ENCODE data around the gene MCRS1.

Gene MCRS1

DNA sequence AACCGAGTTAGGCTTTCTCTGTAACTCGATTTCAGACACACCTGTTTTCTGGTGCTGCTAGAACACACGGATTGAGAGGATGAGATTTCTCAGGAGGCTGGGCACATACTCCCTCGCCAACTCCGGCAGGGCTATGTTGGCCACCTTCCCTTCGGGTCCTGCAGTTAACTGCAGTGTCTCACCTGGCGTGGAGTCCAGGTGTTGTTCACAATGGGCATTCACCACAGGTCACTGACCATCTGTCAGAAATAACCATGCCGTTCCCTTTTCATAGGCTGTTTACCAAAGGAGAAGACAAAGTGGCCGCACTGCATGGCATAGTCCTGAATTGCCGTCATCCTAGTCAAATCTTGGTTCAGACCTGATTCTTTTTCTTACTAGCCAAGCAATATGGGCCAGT is 34.6 kb downstream of the MCRS1 start:
- TF ChIP-seq, protein P1, sequence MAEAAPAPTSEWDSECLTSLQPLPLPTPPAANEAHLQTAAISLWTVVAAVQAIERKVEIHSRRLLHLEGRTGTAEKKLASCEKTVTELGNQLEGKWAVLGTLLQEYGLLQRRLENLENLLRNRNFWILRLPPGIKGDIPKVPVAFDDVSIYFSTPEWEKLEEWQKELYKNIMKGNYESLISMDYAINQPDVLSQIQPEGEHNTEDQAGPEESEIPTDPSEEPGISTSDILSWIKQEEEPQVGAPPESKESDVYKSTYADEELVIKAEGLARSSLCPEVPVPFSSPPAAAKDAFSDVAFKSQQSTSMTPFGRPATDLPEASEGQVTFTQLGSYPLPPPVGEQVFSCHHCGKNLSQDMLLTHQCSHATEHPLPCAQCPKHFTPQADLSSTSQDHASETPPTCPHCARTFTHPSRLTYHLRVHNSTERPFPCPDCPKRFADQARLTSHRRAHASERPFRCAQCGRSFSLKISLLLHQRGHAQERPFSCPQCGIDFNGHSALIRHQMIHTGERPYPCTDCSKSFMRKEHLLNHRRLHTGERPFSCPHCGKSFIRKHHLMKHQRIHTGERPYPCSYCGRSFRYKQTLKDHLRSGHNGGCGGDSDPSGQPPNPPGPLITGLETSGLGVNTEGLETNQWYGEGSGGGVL (tag by site-specific recombination; IDR thresholded peaks at IDR 0.05): no peak
- Histone ChIP-seq H3K4me3 (ENCODE audit: low read depth, low read length) (no peak overlapping the region), H3K9me3 (ENCODE audit: control insufficient read depth, insufficient read depth, low read depth, low read length) (no peaks in the 10 kb centered on the region), H3K27ac (ENCODE audit: extremely low read depth, low read depth, low read length) (no peak overlapping the region), H3K4me1 (ENCODE audit: control insufficient read depth, insufficient read depth, low read length) (peaks cover 2% of the 10 kb centered on the region; the same call in 1 of the 2 replicates), H3K36me3 (ENCODE audit: control insufficient read depth in 2 of 2, insufficient read depth in 1 of 2, low read length in 2 of 2) (no peaks in the 10 kb centered on the region)
- ChIA-PET CTCF (interaction anchor here (3.5 kb wide), 1 partner anchor 175 kb away, joined by 19 read pairs; no protein-coding TSS in a partner anchor), POLR2A (interaction anchor here (0.7 to 1.2 kb wide), 2 partner anchors 21 to 166 kb away, joined by 4 read pairs; partner anchors contain the start of gene SPATS2)

DNA sequence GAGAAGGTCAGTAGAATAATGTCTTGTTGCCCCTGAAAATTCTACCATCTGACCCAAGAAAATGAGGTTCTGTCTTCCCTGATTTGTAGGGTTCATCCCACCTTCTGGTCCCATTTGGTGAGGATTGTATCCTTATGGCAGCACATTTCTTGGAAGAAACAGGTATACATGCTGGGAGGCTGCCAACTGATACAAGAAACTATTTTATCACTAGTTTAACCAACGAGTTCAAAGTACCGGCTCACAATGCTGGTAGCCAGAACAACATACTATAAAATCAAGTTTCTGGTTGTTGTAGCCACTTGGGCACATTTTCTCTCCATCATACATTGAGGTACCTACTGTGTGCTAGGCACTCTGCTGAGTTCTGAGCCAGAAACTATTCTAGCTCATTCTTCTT is 36.2 kb downstream of the MCRS1 start:
- H3K4me3 ChIP-seq (ENCODE audit: low read depth, low read length): no peak overlapping the region
- ChIA-PET POLR2A (interaction anchor here (0.6 to 1.2 kb wide), 2 partner anchors 165 to 573 kb away, joined by 3 to 4 read pairs; partner anchors contain the start of gene SPATS2), CTCF (interaction anchor here (0.6 to 3.5 kb wide), 6 partner anchors 13 to 622 kb away, joined by 3 to 19 read pairs (median 4); no protein-coding TSS in a partner anchor)
- peaks cover 0 to 8% of the 10 kb centered on the region in 2 experiments; a peak in 1 of 3 replicates for H3K36me3 ChIP-seq (ENCODE audit: control insufficient read depth in 2 of 2, insufficient read depth in 1 of 2, low read length in 2 of 2)
- H3K27ac ChIP-seq (ENCODE audit: extremely low read depth, low read depth, low read length): no peak overlapping the region
- no peaks in the 10 kb centered on the region for H3K9me3 ChIP-seq (ENCODE audit: control insufficient read depth, insufficient read depth, low read depth, low read length)
- TF ChIP-seq ZNF747 (tag by site-specific recombination; IDR thresholded peaks at IDR 0.05): no peak
- TF ChIP-seq, protein P2, sequence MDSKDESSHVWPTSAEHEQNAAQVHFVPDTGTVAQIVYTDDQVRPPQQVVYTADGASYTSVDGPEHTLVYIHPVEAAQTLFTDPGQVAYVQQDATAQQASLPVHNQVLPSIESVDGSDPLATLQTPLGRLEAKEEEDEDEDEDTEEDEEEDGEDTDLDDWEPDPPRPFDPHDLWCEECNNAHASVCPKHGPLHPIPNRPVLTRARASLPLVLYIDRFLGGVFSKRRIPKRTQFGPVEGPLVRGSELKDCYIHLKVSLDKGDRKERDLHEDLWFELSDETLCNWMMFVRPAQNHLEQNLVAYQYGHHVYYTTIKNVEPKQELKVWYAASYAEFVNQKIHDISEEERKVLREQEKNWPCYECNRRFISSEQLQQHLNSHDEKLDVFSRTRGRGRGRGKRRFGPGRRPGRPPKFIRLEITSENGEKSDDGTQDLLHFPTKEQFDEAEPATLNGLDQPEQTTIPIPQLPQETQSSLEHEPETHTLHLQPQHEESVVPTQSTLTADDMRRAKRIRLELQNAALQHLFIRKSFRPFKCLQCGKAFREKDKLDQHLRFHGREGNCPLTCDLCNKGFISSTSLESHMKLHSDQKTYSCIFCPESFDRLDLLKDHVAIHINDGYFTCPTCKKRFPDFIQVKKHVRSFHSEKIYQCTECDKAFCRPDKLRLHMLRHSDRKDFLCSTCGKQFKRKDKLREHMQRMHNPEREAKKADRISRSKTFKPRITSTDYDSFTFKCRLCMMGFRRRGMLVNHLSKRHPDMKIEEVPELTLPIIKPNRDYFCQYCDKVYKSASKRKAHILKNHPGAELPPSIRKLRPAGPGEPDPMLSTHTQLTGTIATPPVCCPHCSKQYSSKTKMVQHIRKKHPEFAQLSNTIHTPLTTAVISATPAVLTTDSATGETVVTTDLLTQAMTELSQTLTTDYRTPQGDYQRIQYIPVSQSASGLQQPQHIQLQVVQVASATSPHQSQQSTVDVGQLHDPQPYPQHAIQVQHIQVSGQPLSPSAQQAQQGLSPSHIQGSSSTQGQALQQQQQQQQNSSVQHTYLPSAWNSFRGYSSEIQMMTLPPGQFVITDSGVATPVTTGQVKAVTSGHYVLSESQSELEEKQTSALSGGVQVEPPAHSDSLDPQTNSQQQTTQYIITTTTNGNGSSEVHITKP (tag by site-specific recombination; IDR thresholded peaks at IDR 0.05): no peak
- TF ChIP-seq ZNF132 (tag by site-specific recombination; IDR thresholded peaks at IDR 0.05; ENCODE audit: borderline replicate concordance): no peak
- no peak for TF ChIP-seq ZIC2 (tag by site-specific recombination; IDR thresholded peaks at IDR 0.05)
- no peaks in the 10 kb centered on the region for H3K4me1 ChIP-seq (ENCODE audit: control insufficient read depth, insufficient read depth, low read length)

DNA sequence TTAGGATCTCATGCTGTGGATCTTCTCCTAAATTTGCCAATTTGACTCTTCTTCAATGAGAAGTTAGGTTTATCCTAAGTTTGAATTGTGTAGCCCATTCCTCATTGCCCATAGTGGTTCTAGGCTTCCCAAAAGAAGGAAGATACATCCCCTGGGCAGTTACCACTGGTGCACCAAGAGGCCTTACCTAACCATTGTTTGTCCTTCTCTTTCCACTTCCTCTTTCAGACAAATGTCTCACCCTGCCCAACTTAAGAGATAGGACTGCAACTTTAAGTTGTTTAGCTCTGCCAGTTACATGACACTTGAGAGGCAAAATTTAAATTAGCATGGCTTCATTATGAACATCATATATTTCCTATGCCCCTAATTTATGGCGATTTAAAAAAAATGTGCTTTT is 38.5 kb downstream of the MCRS1 start:
- CTCF ChIA-PET: interaction anchor here (1.6 kb wide), 1 partner anchor 171 kb away, joined by 5 read pairs; no protein-coding TSS in a partner anchor
- H3K36me3 ChIP-seq (ENCODE audit: control insufficient read depth in 2 of 2, insufficient read depth in 1 of 2, low read length in 2 of 2): peaks cover 0 to 31% of the 10 kb centered on the region in 2 experiments; a peak in 1 of 3 replicates
- POLR2A ChIA-PET: interaction anchor here (0.6 kb wide), 1 partner anchor 402 kb away, joined by 3 read pairs; no protein-coding TSS in a partner anchor
- TF ChIP-seq ZNF211 (tag by site-specific recombination; IDR thresholded peaks at IDR 0.05; ENCODE audit: low read depth) (no peak), SP2 (tag by site-specific recombination; IDR thresholded peaks at IDR 0.05) (no peak), ZNF202 (tag by site-specific recombination; IDR thresholded peaks at IDR 0.05; ENCODE audit: borderline replicate concordance) (no peak), ZNF623 (tag by site-specific recombination; IDR thresholded peaks at IDR 0.05) (no peak), ZNF10 (tag by site-specific recombination; IDR thresholded peaks at IDR 0.05) (no peak), ZNF155 (tag by site-specific recombination; IDR thresholded peaks at IDR 0.05) (no peak), ZNF341 (tag by site-specific recombination; IDR thresholded peaks at IDR 0.05; ENCODE audit: low read depth) (no peak), GFI1B (tag by site-specific recombination; IDR thresholded peaks at IDR 0.05) (no peak), ZBTB1 (tag by site-specific recombination; IDR thresholded peaks at IDR 0.05) (no peak), BCL11A (tag by site-specific recombination; IDR thresholded peaks at IDR 0.05; ENCODE audit: low read depth) (no peak), FEZF1 (tag by site-specific recombination; IDR thresholded peaks at IDR 0.05) (no peak), ZNF114 (tag by site-specific recombination; IDR thresholded peaks at IDR 0.05) (no peak), SCRT1 (tag by site-specific recombination; IDR thresholded peaks at IDR 0.05; ENCODE audit: borderline replicate concordance) (no peak)
- TF ChIP-seq, protein P3, sequence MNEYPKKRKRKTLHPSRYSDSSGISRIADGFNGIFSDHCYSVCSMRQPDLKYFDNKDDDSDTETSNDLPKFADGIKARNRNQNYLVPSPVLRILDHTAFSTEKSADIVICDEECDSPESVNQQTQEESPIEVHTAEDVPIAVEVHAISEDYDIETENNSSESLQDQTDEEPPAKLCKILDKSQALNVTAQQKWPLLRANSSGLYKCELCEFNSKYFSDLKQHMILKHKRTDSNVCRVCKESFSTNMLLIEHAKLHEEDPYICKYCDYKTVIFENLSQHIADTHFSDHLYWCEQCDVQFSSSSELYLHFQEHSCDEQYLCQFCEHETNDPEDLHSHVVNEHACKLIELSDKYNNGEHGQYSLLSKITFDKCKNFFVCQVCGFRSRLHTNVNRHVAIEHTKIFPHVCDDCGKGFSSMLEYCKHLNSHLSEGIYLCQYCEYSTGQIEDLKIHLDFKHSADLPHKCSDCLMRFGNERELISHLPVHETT (tag by site-specific recombination; IDR thresholded peaks at IDR 0.05): no peak
- TF ChIP-seq, protein P4, sequence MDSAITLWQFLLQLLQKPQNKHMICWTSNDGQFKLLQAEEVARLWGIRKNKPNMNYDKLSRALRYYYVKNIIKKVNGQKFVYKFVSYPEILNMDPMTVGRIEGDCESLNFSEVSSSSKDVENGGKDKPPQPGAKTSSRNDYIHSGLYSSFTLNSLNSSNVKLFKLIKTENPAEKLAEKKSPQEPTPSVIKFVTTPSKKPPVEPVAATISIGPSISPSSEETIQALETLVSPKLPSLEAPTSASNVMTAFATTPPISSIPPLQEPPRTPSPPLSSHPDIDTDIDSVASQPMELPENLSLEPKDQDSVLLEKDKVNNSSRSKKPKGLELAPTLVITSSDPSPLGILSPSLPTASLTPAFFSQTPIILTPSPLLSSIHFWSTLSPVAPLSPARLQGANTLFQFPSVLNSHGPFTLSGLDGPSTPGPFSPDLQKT (IDR thresholded peaks at IDR 0.05; ENCODE audit: borderline replicate concordance, low read depth, low read length): no peak
- TF ChIP-seq, protein P5, sequence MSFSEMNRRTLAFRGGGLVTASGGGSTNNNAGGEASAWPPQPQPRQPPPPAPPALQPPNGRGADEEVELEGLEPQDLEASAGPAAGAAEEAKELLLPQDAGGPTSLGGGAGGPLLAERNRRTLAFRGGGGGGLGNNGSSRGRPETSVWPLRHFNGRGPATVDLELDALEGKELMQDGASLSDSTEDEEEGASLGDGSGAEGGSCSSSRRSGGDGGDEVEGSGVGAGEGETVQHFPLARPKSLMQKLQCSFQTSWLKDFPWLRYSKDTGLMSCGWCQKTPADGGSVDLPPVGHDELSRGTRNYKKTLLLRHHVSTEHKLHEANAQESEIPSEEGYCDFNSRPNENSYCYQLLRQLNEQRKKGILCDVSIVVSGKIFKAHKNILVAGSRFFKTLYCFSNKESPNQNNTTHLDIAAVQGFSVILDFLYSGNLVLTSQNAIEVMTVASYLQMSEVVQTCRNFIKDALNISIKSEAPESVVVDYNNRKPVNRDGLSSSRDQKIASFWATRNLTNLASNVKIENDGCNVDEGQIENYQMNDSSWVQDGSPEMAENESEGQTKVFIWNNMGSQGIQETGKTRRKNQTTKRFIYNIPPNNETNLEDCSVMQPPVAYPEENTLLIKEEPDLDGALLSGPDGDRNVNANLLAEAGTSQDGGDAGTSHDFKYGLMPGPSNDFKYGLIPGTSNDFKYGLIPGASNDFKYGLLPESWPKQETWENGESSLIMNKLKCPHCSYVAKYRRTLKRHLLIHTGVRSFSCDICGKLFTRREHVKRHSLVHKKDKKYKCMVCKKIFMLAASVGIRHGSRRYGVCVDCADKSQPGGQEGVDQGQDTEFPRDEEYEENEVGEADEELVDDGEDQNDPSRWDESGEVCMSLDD (tag by site-specific recombination; IDR thresholded peaks at IDR 0.05): no peak

More for the DNA sequence above, 38.5 kb downstream of the MCRS1 start:
- Histone ChIP-seq H3K9me3 (ENCODE audit: control insufficient read depth, insufficient read depth, low read depth, low read length) (no peaks in the 10 kb centered on the region), H3K27ac (ENCODE audit: extremely low read depth, low read depth, low read length) (no peak overlapping the region), H3K4me1 (ENCODE audit: control insufficient read depth, insufficient read depth, low read length) (no peaks in the 10 kb centered on the region), H3K4me3 (ENCODE audit: low read depth, low read length) (no peak overlapping the region)
